HL-60 (cell line): ENCODE measurements around the gene NFATC4.
"Not testable (repeated sequence)": the region's sequence is repeated elsewhere in the genome, so short reads cannot be mapped to it uniquely, and the experiment has no call there.

Experiments used
- DNase-seq, 2 experiments: peaks; one replicate each; pipeline ENCODE4 v3.0.0-alpha.2; 2010 to 2020; ENCODE audit warnings: low read depth in 1 of 2, low spot score in 1 of 2
- H3K27ac ChIP-seq: fragments of 250-450 bp; sonication (Bioruptor Pico); replicated peaks from 2 replicates; pipeline ENCODE4 v1.5.1; 2020; ENCODE audit warnings: mild to moderate bottlenecking, moderate library complexity
- H3K27me3 ChIP-seq: fragments of 250-450 bp; sonication (Bioruptor Pico); 2 replicates; pipeline ENCODE4 v1.5.1; 2021; ENCODE audit warnings: mild to moderate bottlenecking, moderate library complexity; ENCODE audit not compliant: insufficient read depth, poor library complexity, severe bottlenecking
- H3K4me3 ChIP-seq: replicated peaks from 2 replicates; pipeline ENCODE4 v1.5.1; 2011; ENCODE audit warnings: mild to moderate bottlenecking, control low read depth, low read length; ENCODE audit not compliant: insufficient read depth
- CTCF ChIP-seq: IDR thresholded peaks from one replicate; pipeline ENCODE4 v1.5.1; 2011; ENCODE audit warnings: low read length, control low read depth, inconsistent platforms; ENCODE audit not compliant: insufficient read depth
- GABPA ChIP-seq: IDR thresholded peaks from 2 replicates; pipeline ENCODE4 v1.6.1; 2012; ENCODE audit warnings: low read depth
- POLR2AphosphoS5 ChIP-seq: IDR thresholded peaks from 2 replicates; pipeline ENCODE4 v1.6.1; 2012; ENCODE audit warnings: low read depth
- REST ChIP-seq: IDR thresholded peaks from 2 replicates; pipeline ENCODE4 v1.6.1; 2012; ENCODE audit warnings: low read depth; ENCODE audit not compliant: insufficient replicate concordance
- SPI1 ChIP-seq: IDR thresholded peaks from 2 replicates; pipeline ENCODE4 v1.6.1; 2012; ENCODE audit warnings: low read depth, mild to moderate bottlenecking, borderline replicate concordance

The NFATC4 gene

GRCh38 chr14:24368562-24369252 is 723 bp downstream of the NFATC4 start:
- Histone ChIP-seq H3K4me3 (no peak overlapping the region), H3K27ac (no peak overlapping the region), H3K27me3 (peaks cover 34% of the 10 kb centered on the region)
- DNase-seq, result no peak
- no peak for TF ChIP-seq POLR2AphosphoS5
- no peak for TF ChIP-seq GABPA

GRCh38 chr14:24369463-24369862 is 1.5 kb downstream of the NFATC4 start:
- Histone ChIP-seq H3K27me3 (peaks cover 34% of the 10 kb centered on the region), H3K27ac (no peak overlapping the region), H3K4me3 (no peak overlapping the region)
- DNase-seq, result no peak
- TF ChIP-seq REST, result no peak
- no peak for TF ChIP-seq CTCF
- no peak for TF ChIP-seq POLR2AphosphoS5
- no peak for TF ChIP-seq SPI1
- no peak for TF ChIP-seq GABPA

- no peak for DNase-seq
- peaks cover 34% of the 10 kb centered on the region for H3K27me3 ChIP-seq
- TF ChIP-seq GABPA (no peak), CTCF (no peak), POLR2AphosphoS5 (no peak), SPI1 (no peak), REST (no peak)
- no peak overlapping the region for H3K27ac ChIP-seq
- no peak overlapping the region for H3K4me3 ChIP-seq
Observed at GRCh38 chr14:24369907-24370687, 2.1 kb downstream of the NFATC4 start.

- no peak overlapping the region for H3K27ac ChIP-seq
- H3K4me3 ChIP-seq, result no peak overlapping the region
- TF ChIP-seq CTCF (no peak), POLR2AphosphoS5 (no peak), SPI1 (no peak), REST (no peak), GABPA (no peak)
- no peak for DNase-seq
- peaks cover 30% of the 10 kb centered on the region for H3K27me3 ChIP-seq
Observed at GRCh38 chr14:24370748-24371147, 2.8 kb downstream of the NFATC4 start.

- not testable (repeated sequence) for H3K4me3 ChIP-seq, DNase-seq, H3K27ac ChIP-seq
- peaks cover 24% of the 10 kb centered on the region for H3K27me3 ChIP-seq
Observed at GRCh38 chr14:24371605-24372004, 3.6 kb downstream of the NFATC4 start.
